Brain microvascular endothelial cell (primary cell): Measurements from ENCODE around the gene DHX16.
A peak's percentile ranks its signal among the peaks of the same experiment; 100 is the strongest.

Source experiments
- DNase-seq: peaks from one replicate; pipeline ENCODE4 v3.0.0-alpha.2; 2020
- H3K27ac ChIP-seq: fragments of 250-450 bp; sonication (Bioruptor Pico); 2 replicates; pipeline ENCODE4 v1.5.1; 2020; ENCODE audit warnings: mild to moderate bottlenecking, moderate library complexity
- H3K27me3 ChIP-seq: fragments of 250-450 bp; sonication (Bioruptor Pico); replicated peaks from 2 replicates; pipeline ENCODE4 v1.5.1; 2020; ENCODE audit warnings: mild to moderate bottlenecking
- H3K36me3 ChIP-seq: fragments of 250-450 bp; sonication (Bioruptor Pico); replicated peaks from 2 replicates; pipeline ENCODE4 v1.5.1; 2020; ENCODE audit warnings: mild to moderate bottlenecking
- H3K4me3 ChIP-seq: 2 replicates; pipeline ENCODE4 v1.5.1; 2011; ENCODE audit warnings: low read depth, mild to moderate bottlenecking, control low read depth, low read length, moderate library complexity
- in situ Hi-C: cut with HindIII; loops from 2 replicates; pipeline ENCODE4 v1.10.0; 2017; ENCODE audit warnings: low sequenced_read_pairs, low pct_ligation_motif_present
- TF ChIP-seq, protein P1 (sequence below): IDR thresholded peaks from 2 replicates; pipeline ENCODE4 v1.5.1; 2011; ENCODE audit warnings: low read depth, mild to moderate bottlenecking, moderate library complexity, low read length, control low read depth, inconsistent platforms; ENCODE audit errors: missing control alignments

Gene DHX16

GRCh38 chr6:30640481-30640880 is 32.3 kb downstream of the DHX16 start:
- Histone ChIP-seq H3K4me3 (no peak overlapping the region), H3K36me3 (peaks cover 20% of the 10 kb centered on the region), H3K27me3 (no peaks in the 10 kb centered on the region), H3K27ac (no peak overlapping the region)
- no peak for DNase-seq
- in situ Hi-C loops = no loop called here
- TF ChIP-seq, protein P1, sequence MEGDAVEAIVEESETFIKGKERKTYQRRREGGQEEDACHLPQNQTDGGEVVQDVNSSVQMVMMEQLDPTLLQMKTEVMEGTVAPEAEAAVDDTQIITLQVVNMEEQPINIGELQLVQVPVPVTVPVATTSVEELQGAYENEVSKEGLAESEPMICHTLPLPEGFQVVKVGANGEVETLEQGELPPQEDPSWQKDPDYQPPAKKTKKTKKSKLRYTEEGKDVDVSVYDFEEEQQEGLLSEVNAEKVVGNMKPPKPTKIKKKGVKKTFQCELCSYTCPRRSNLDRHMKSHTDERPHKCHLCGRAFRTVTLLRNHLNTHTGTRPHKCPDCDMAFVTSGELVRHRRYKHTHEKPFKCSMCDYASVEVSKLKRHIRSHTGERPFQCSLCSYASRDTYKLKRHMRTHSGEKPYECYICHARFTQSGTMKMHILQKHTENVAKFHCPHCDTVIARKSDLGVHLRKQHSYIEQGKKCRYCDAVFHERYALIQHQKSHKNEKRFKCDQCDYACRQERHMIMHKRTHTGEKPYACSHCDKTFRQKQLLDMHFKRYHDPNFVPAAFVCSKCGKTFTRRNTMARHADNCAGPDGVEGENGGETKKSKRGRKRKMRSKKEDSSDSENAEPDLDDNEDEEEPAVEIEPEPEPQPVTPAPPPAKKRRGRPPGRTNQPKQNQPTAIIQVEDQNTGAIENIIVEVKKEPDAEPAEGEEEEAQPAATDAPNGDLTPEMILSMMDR = no peak

DNA sequence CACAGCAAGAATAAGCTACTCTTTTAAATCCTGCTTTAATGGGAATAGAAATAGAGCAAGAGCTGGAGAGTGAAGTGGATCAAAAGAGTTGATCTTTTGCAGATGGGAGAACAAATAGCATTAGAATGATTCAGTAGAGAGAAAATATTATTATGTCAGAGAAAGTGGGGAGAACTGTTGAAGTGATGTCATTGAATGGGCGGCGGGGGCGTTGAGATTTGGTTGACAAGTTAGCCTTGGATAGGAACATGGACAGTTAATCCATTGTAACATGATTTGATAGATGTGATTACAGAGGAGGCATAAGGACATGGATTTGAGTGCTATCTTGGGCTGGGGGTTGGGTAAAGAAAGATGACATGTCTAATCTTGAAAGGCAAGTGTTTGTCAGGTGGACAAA is 37.0 kb downstream of the DHX16 start:
- DNase-seq = no peak
- H3K27me3 ChIP-seq = no peaks in the 10 kb centered on the region
- no peak overlapping the region for H3K27ac ChIP-seq
- no peak overlapping the region for H3K4me3 ChIP-seq
- TF ChIP-seq, protein P1 = no peak
- in situ Hi-C loops = no loop called here
- H3K36me3 ChIP-seq = peaks cover 21% of the 10 kb centered on the region

DNA sequence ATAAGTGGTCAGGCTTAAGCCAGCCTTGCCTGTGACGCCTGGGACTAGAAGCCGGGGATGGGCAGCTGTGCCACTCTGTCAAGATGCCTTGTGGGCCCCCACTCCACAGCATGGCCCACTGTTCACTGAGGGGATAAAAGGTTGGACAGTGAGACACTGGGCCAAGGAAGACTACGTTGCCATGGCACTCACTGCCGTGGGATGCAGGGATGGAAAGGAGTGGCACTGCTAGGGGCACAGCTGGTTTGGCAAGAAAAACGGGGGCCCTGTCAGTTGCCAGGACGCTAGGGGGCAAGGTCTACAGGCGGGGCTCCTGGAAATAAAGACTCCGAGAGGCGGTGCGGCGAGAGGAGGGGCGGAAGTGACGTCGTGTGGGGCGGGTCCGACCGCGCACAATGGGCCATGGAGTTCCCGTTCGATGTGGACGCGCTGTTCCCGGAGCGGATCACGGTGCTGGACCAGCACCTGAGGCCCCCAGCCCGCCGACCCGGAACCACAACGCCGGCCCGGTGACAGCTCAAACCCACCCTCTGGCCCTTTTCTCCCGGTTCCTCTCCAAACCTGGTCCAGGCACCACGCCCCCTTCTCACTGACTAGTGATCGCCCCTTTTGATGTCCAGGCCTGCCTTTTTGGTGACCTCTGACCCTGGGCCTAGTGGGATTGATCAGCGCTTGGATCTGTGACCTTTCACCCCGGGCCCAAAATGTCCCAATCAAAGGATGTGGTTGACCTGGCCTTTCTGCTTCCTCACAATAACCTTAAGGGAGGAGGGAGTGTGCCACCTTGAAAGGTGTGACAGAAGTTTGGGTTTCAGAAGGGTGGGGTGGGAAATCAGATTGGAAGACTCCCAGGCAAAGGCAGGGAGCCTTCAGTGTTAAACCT is 46.1 kb downstream of the DHX16 start, which contains the start of gene ATAT1:
ATAT1 (plus strand) TSS at position 391 of the 883 bp plus-strand sequence.
- in situ Hi-C loops = no loop called here
- peak within 1 kb of the TSS; percentile 77 for H3K27ac ChIP-seq
- H3K27me3 ChIP-seq = no peaks in the 10 kb centered on the region
- peak within 1 kb of the TSS; percentile 78 for H3K4me3 ChIP-seq
- TF ChIP-seq, protein P1 = peak; percentile 65
- H3K36me3 ChIP-seq = peaks cover 29% of the 10 kb centered on the region
- peak; percentile 78 for DNase-seq

- in situ Hi-C loops = no loop called here
- Histone ChIP-seq H3K27ac (no peak overlapping the region), H3K4me3 (no peak overlapping the region), H3K36me3 (peaks cover 33% of the 10 kb centered on the region), H3K27me3 (no peaks in the 10 kb centered on the region)
- TF ChIP-seq, protein P1 = no peak
- no peak for DNase-seq
Measured at GRCh38 chr6:30625511-30625910, 47.3 kb downstream of the DHX16 start.

GRCh38 chr6:30619561-30619960 is 53.2 kb downstream of the DHX16 start:
- H3K36me3 ChIP-seq = peaks cover 42% of the 10 kb centered on the region
- in situ Hi-C loops = no loop called here
- no peak for DNase-seq
- H3K27ac ChIP-seq = no peak overlapping the region
- TF ChIP-seq, protein P1 = no peak
- no peak overlapping the region for H3K4me3 ChIP-seq
- H3K27me3 ChIP-seq = no peaks in the 10 kb centered on the region
